ENCODE measurements around the gene CPNE2.

CPNE2 gene

DNA sequence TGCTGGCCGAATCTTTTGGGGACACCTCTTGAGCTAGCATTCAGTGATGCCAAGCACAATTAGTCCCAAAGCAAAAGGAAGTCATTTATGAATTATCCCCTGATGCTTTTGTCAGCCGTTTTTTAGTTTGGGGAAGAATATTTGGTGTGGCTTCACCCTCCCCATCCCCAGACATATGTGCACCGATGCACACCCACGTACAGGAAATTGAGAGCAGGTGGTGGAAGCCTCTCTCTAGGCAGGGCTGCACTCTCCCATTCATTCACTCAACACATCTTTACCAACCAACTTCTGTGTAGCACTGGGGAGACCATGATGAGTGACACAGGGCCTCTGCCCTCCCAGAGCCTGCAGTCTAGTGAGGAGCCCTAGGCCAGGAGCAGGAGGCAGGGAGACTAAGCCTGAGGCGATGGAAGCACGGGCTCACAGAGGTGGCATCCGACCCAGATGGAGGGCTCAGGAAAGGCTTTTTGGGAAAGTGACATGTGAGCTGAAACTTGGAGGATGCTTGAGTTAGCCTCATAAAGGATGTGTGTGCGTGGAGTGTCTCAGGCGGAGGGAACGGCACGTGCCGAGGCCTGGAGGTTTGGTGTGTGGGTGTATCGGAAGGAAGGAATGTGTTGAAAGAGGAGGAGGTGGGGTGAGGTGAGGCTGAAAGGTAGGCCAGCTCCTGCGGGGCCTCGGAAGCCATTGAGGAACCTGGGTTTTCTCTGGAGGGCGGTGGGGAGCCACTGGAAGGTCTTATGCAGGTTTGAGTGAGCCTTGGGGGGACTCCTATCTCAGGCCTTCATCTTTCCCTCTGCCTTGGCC lies 49.6 kb downstream of the CPNE2 start:
- TF ChIP-seq YY1 (IDR thresholded peaks at IDR 0.05; ENCODE audit: insufficient read depth, insufficient read length) (no peak), ZNF274 (IDR thresholded peaks at IDR 0.05; ENCODE audit: low read depth, low read length) (no peak), SUZ12 (IDR thresholded peaks at IDR 0.05; ENCODE audit: extremely low read depth, insufficient read depth, insufficient read length) (no peak)
- Histone ChIP-seq H3K9me3 (ENCODE audit: insufficient read depth, low read length) (no peaks in the 10 kb centered on the region), H3K4me1 (ENCODE audit: insufficient read depth, insufficient read length) (peaks cover 17% of the 10 kb centered on the region), H3K4me3 (ENCODE audit: insufficient read length, low read depth) (no peak overlapping the region), H3K27me3 (ENCODE audit: insufficient read depth, insufficient read length) (no peaks in the 10 kb centered on the region), H3K36me3 (ENCODE audit: insufficient read depth, insufficient read length, low read length) (peaks cover 26% of the 10 kb centered on the region), H3K9ac (ENCODE audit: insufficient read length, low read depth) (no peak overlapping the region)
- DNase-seq (ENCODE audit: low read depth, low spot score), result no peak

DNA sequence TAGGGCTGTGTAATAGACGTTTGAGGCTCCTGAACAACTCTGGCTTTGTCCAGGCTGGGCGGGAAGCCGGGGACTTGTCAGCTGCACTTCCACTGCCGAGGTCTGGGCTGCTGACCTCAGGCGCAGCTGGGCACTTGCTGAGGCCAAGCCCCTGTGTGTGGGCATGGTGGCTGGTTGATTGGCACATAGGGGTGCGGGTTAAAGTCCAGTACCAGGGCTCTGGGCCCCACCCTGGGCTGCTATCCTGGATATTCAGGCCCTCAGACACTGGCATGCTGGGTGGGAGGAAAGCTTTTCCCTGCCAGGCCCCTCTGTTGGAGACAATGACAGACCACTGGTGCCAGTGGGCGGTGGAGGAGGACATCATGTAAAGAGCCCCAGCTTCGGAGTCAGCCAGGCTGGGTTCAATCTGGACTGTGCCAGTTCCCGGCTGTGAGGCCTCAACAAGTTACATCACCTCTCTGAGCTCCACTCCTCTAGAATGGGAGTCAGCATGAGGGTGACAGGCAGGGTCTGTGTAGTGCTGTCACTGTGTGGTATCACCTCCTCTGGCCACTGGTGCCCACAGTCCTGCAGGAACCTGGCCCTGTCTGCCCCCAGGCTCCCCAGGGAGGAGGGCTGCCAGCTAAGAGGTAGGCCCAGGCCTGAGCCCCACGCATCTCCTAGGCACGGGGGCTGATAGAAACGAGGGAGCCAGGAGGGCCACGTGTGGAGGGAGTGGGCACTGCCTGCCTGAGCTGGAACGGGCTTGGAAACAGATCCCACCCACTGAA lies 51.0 kb downstream of the CPNE2 start:
- Histone ChIP-seq H3K4me1 (ENCODE audit: insufficient read depth, insufficient read length) (peaks cover 22% of the 10 kb centered on the region), H3K9ac (ENCODE audit: insufficient read length, low read depth) (no peak overlapping the region), H3K4me3 (ENCODE audit: insufficient read length, low read depth) (no peak overlapping the region), H3K27me3 (ENCODE audit: insufficient read depth, insufficient read length) (no peaks in the 10 kb centered on the region), H3K36me3 (ENCODE audit: insufficient read depth, insufficient read length, low read length) (peaks cover 21% of the 10 kb centered on the region), H3K9me3 (ENCODE audit: insufficient read depth, low read length) (no peaks in the 10 kb centered on the region)
- no peak for DNase-seq (ENCODE audit: low read depth, low spot score)
- TF ChIP-seq ZNF274 (IDR thresholded peaks at IDR 0.05; ENCODE audit: low read depth, low read length) (no peak), SUZ12 (IDR thresholded peaks at IDR 0.05; ENCODE audit: extremely low read depth, insufficient read depth, insufficient read length) (no peak), YY1 (IDR thresholded peaks at IDR 0.05; ENCODE audit: insufficient read depth, insufficient read length) (no peak)

DNA sequence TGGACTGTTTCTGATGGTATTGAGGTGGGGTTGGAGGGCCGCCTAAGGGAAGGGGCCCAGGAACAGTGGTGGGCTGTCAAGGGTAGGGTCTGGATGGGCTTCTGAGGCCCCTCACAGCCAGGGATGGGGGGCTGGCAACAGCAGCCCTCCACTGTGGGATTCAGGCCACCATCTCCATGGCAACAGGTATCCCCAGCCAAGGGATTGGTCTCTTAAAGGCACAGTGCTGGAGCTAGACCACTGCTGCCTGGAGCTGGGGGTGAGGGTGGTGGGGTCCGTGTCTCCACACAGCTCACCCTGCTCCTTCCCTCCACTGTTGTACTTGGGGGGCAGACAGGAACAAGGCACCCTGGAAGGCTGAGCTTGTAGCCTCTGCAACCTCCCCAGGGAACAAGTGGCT lies 51.6 kb downstream of the CPNE2 start:
- Histone ChIP-seq H3K9me3 (ENCODE audit: insufficient read depth, low read length) (no peaks in the 10 kb centered on the region), H3K9ac (ENCODE audit: insufficient read length, low read depth) (no peak overlapping the region), H3K36me3 (ENCODE audit: insufficient read depth, insufficient read length, low read length) (peaks cover 27% of the 10 kb centered on the region), H3K27me3 (ENCODE audit: insufficient read depth, insufficient read length) (no peaks in the 10 kb centered on the region), H3K4me3 (ENCODE audit: insufficient read length, low read depth) (no peak overlapping the region), H3K4me1 (ENCODE audit: insufficient read depth, insufficient read length) (peaks cover 22% of the 10 kb centered on the region)
- no peak for TF ChIP-seq SUZ12 (IDR thresholded peaks at IDR 0.05; ENCODE audit: extremely low read depth, insufficient read depth, insufficient read length)
- no peak for TF ChIP-seq YY1 (IDR thresholded peaks at IDR 0.05; ENCODE audit: insufficient read depth, insufficient read length)
- no peak for TF ChIP-seq ZNF274 (IDR thresholded peaks at IDR 0.05; ENCODE audit: low read depth, low read length)
- DNase-seq (ENCODE audit: low read depth, low spot score), result no peak

DNA sequence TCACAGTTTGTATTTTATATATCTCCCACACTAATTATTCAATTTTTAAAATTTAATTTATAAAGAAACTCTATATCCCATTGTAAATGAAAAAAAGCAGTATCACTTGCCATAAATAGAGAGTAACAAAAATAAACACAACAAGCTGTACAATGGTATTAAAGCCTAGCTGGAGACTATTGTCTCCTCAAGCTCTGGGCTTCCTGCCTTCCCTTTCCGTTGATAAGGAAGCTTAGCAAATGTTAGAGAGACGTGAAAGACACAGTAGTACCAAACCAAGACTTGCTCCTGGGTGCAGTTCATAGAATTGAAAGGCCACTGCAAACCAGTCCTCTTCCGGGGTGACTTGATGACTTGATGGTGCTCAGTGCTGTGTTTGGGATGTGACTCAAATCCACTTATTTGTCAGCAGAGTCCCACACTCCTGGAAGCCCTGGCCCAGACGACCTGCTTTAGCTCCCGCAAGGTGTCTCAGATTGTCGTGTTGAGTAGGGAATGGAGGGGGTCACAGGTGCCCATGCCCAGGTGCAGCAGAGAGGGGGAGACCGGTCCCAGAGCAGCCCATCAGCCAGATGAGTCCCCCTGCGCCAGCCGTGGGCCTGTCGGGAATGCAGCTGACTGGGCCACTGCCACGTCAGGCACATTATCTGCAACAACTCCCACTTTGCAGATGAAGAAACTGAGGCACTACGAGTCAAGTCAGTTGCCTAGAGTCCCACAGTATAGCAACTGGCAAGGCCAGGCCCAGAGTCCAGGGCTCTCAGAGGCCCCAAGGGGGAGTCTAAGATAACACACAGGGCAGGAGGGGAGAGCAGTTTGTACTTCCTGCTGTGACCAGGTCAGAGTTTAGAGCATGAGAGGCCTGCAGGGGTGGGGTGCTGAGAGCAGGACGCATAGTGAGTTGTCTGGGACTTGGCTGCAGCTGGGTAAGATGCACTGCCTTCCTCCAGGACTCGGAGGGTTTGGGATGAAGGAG lies 53.0 kb downstream of the CPNE2 start:
- H3K4me3 ChIP-seq (ENCODE audit: insufficient read length, low read depth), result no peak overlapping the region
- DNase-seq (ENCODE audit: low read depth, low spot score), result no peak
- TF ChIP-seq ZNF274 (IDR thresholded peaks at IDR 0.05; ENCODE audit: low read depth, low read length) (no peak), YY1 (IDR thresholded peaks at IDR 0.05; ENCODE audit: insufficient read depth, insufficient read length) (no peak), SUZ12 (IDR thresholded peaks at IDR 0.05; ENCODE audit: extremely low read depth, insufficient read depth, insufficient read length) (no peak)
- H3K27me3 ChIP-seq (ENCODE audit: insufficient read depth, insufficient read length), result no peaks in the 10 kb centered on the region
- H3K9ac ChIP-seq (ENCODE audit: insufficient read length, low read depth), result no peak overlapping the region
- peaks cover 22% of the 10 kb centered on the region for H3K4me1 ChIP-seq (ENCODE audit: insufficient read depth, insufficient read length)
- H3K9me3 ChIP-seq (ENCODE audit: insufficient read depth, low read length), result no peaks in the 10 kb centered on the region
- H3K36me3 ChIP-seq (ENCODE audit: insufficient read depth, insufficient read length, low read length), result peaks cover 32% of the 10 kb centered on the region

DNA sequence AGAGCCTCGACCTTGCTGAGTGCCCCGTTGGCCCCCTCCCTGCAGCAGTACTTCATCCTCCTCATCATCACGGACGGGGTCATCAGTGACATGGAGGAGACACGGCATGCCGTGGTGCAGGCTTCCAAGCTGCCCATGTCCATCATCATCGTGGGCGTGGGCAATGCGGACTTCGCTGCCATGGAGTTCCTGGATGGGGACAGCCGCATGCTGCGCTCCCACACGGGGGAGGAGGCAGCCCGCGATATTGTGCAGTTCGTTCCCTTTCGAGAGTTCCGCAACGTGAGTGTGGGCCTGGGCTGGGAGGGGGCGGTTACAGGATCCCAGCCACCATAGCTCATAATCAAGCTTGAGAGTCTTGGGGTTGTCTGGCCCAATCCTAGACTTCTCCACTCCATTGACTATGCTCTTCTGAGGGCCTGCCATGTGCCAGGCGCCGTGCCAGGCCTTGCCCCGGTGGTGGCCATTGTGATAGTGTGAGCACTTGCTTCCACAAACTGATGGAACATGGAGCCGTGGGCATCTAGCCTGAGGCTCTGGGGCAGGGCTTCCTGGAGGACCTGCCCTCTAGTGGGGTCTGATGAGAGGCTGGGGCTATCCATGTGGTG lies 53.8 kb downstream of the CPNE2 start:
- H3K36me3 ChIP-seq (ENCODE audit: insufficient read depth, insufficient read length, low read length), result peaks cover 32% of the 10 kb centered on the region
- H3K9ac ChIP-seq (ENCODE audit: insufficient read length, low read depth), result no peak overlapping the region
- no peaks in the 10 kb centered on the region for H3K9me3 ChIP-seq (ENCODE audit: insufficient read depth, low read length)
- DNase-seq (ENCODE audit: low read depth, low spot score), result no peak
- peaks cover 27% of the 10 kb centered on the region for H3K4me1 ChIP-seq (ENCODE audit: insufficient read depth, insufficient read length)
- H3K27me3 ChIP-seq (ENCODE audit: insufficient read depth, insufficient read length), result no peaks in the 10 kb centered on the region
- TF ChIP-seq SUZ12 (IDR thresholded peaks at IDR 0.05; ENCODE audit: extremely low read depth, insufficient read depth, insufficient read length) (no peak), ZNF274 (IDR thresholded peaks at IDR 0.05; ENCODE audit: low read depth, low read length) (no peak)
- no peak overlapping the region for H3K4me3 ChIP-seq (ENCODE audit: insufficient read length, low read depth)

DNA sequence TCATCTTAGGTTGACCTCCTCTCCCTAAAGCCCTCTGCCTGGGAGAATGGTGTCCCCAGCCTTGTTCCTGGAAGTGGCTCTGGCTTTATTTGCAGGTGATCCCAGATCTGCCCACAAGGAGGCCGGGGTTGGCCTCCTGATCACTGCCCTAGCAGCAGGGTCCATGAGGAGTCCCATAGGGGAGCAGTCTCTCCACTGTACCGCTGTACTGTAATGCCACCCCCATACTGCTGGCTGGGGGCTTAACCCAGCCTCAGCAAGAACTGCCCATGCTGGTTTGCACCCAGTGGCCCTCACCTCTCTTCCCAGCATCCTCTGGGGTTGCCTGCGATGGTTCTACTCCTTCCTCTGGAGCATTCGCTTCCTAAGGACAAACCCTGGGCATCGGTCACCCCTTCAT lies 54.4 kb downstream of the CPNE2 start:
- no peak for TF ChIP-seq SUZ12 (IDR thresholded peaks at IDR 0.05; ENCODE audit: extremely low read depth, insufficient read depth, insufficient read length)
- TF ChIP-seq YY1 (IDR thresholded peaks at IDR 0.05; ENCODE audit: insufficient read depth, insufficient read length), result no peak
- no peak for TF ChIP-seq ZNF274 (IDR thresholded peaks at IDR 0.05; ENCODE audit: low read depth, low read length)

More for the DNA sequence above, 54.4 kb downstream of the CPNE2 start:
- Histone ChIP-seq H3K27me3 (ENCODE audit: insufficient read depth, insufficient read length) (no peaks in the 10 kb centered on the region), H3K4me3 (ENCODE audit: insufficient read length, low read depth) (no peak overlapping the region), H3K9ac (ENCODE audit: insufficient read length, low read depth) (no peak overlapping the region), H3K4me1 (ENCODE audit: insufficient read depth, insufficient read length) (peaks cover 32% of the 10 kb centered on the region), H3K9me3 (ENCODE audit: insufficient read depth, low read length) (no peaks in the 10 kb centered on the region), H3K36me3 (ENCODE audit: insufficient read depth, insufficient read length, low read length) (peaks cover 27% of the 10 kb centered on the region)
- no peak for DNase-seq (ENCODE audit: low read depth, low spot score)
